Measurements from ENCODE around the gene CACNB3.
"Not testable (repeated sequence)": the region's sequence is repeated elsewhere in the genome, so short reads cannot be mapped to it uniquely, and the experiment has no call there.

Gene CACNB3

GRCh38 chr12:48832321-48833060, 14.2 kb downstream of the CACNB3 start:
- no peaks in the 10 kb centered on the region for H3K27me3 ChIP-seq (ENCODE audit: low read depth, low read length)
- H3K4me1 ChIP-seq (ENCODE audit: low read length) = no peaks in the 10 kb centered on the region
- H3K36me3 ChIP-seq (replicated peaks; ENCODE audit: low read depth, low read length) = peaks cover 66% of the 10 kb centered on the region
- H3K27ac ChIP-seq (ENCODE audit: low read length) = no peak overlapping the region
- H4K20me1 ChIP-seq (ENCODE audit: insufficient read depth, low read length) = peaks cover 9% of the 10 kb centered on the region
- no peak overlapping the region for H3K4me3 ChIP-seq (ENCODE audit: low read length)
- H3K9ac ChIP-seq (ENCODE audit: low read length) = no peak overlapping the region
- no peak overlapping the region for H3K4me2 ChIP-seq (ENCODE audit: low read length)
- no peaks in the 10 kb centered on the region for H3K79me2 ChIP-seq (ENCODE audit: low read length)
- no peak overlapping the region for H2AFZ ChIP-seq (ENCODE audit: low read depth, low read length)
- no peaks in the 10 kb centered on the region for H3K9me3 ChIP-seq (ENCODE audit: insufficient read depth, low read length)
- no peak for TF ChIP-seq CTCF (IDR thresholded peaks at IDR 0.05; ENCODE audit: low read depth, low read length)
- TF ChIP-seq EZH2phosphoT487 (IDR thresholded peaks at IDR 0.05; ENCODE audit: low read depth) = no peak

- no peak overlapping the region for H3K4me3 ChIP-seq (ENCODE audit: low read length)
- H3K4me1 ChIP-seq (ENCODE audit: low read length) = no peaks in the 10 kb centered on the region
- no peaks in the 10 kb centered on the region for H3K9me3 ChIP-seq (ENCODE audit: insufficient read depth, low read length)
- no peak overlapping the region for H3K27ac ChIP-seq (ENCODE audit: low read length)
- no peaks in the 10 kb centered on the region for H3K27me3 ChIP-seq (ENCODE audit: low read depth, low read length)
- no peak overlapping the region for H3K4me2 ChIP-seq (ENCODE audit: low read length)
- no peaks in the 10 kb centered on the region for H4K20me1 ChIP-seq (ENCODE audit: insufficient read depth, low read length)
- no peak overlapping the region for H3K9ac ChIP-seq (ENCODE audit: low read length)
- H3K79me2 ChIP-seq (ENCODE audit: low read length) = no peaks in the 10 kb centered on the region
- no peak for TF ChIP-seq EZH2phosphoT487 (IDR thresholded peaks at IDR 0.05; ENCODE audit: low read depth)
- TF ChIP-seq CTCF (IDR thresholded peaks at IDR 0.05; ENCODE audit: low read depth, low read length) = no peak
- no peak overlapping the region for H2AFZ ChIP-seq (ENCODE audit: low read depth, low read length)
- H3K36me3 ChIP-seq (replicated peaks; ENCODE audit: low read depth, low read length) = peaks cover 42% of the 10 kb centered on the region
These were observed 19.8 kb downstream of the CACNB3 start for GRCh38 chr12:48838048-48838447.

- not testable (repeated sequence) for H3K9ac ChIP-seq (ENCODE audit: low read length); H3K4me1 ChIP-seq (ENCODE audit: low read length); H2AFZ ChIP-seq (ENCODE audit: low read depth, low read length); H3K27me3 ChIP-seq (ENCODE audit: low read depth, low read length); H3K27ac ChIP-seq (ENCODE audit: low read length); H3K9me3 ChIP-seq (ENCODE audit: insufficient read depth, low read length); H3K4me2 ChIP-seq (ENCODE audit: low read length); H3K4me3 ChIP-seq (ENCODE audit: low read length); H4K20me1 ChIP-seq (ENCODE audit: insufficient read depth, low read length)
- Histone ChIP-seq H3K36me3 (replicated peaks; ENCODE audit: low read depth, low read length) (peaks cover 40% of the 10 kb centered on the region), H3K79me2 (ENCODE audit: low read length) (peaks cover 17% of the 10 kb centered on the region)
These were observed 23.7 kb downstream of the CACNB3 start for GRCh38 chr12:48842021-48842420.

GRCh38 chr12:48851883-48852733, 33.8 kb downstream of the CACNB3 start, which contains the start of gene DDX23:
Gene DDX23 (minus strand): TSS chr12:48852163. CDS start chr12:48845782, 6,381 bp downstream.
- peak within 1 kb of the TSS; percentile 90 for H2AFZ ChIP-seq (ENCODE audit: low read depth, low read length)
- TF ChIP-seq CTCF (IDR thresholded peaks at IDR 0.05; ENCODE audit: low read depth, low read length) = no peak
- no peak for TF ChIP-seq EZH2phosphoT487 (IDR thresholded peaks at IDR 0.05; ENCODE audit: low read depth)
- H4K20me1 ChIP-seq (ENCODE audit: insufficient read depth, low read length) = 0 out of 2 replicates have a peak, but pooled peaks cover 8% of the 10 kb centered on the region
- peaks cover 12% of the 10 kb centered on the region for H3K36me3 ChIP-seq (replicated peaks; ENCODE audit: low read depth, low read length)
- peak within 1 kb of the TSS; percentile 97 for H3K4me3 ChIP-seq (ENCODE audit: low read length)
- peak within 1 kb of the TSS; percentile 78 for H3K27ac ChIP-seq (ENCODE audit: low read length)
- peak within 1 kb of the TSS; percentile 95 for H3K9ac ChIP-seq (ENCODE audit: low read length)
- no peaks in the 10 kb centered on the region for H3K9me3 ChIP-seq (ENCODE audit: insufficient read depth, low read length)
- H3K27me3 ChIP-seq (ENCODE audit: low read depth, low read length) = no peaks in the 10 kb centered on the region
- peak within 1 kb of the TSS; percentile 97 for H3K4me2 ChIP-seq (ENCODE audit: low read length)
- peaks cover 52% of the 10 kb centered on the region for H3K79me2 ChIP-seq (ENCODE audit: low read length)
- peaks cover 15% of the 10 kb centered on the region for H3K4me1 ChIP-seq (ENCODE audit: low read length)

Measured in OCI-LY3 (cell line).